ENCODE measurements around the gene ATG4D. TPM values are rescaled to one million over a fixed set of nuclear protein-coding genes. Genes with fewer than 3 reads are reported as not detected.
A peak's percentile ranks its signal among the peaks of the same experiment; 100 is the strongest.
"Not testable (repeated sequence)": the region's sequence is repeated elsewhere in the genome, so short reads cannot be mapped to it uniquely, and the experiment has no call there.

The ATG4D gene
- total RNA-seq, 2 donors from 2014 or later, result 21.0 to 67.4 TPM

DNA sequence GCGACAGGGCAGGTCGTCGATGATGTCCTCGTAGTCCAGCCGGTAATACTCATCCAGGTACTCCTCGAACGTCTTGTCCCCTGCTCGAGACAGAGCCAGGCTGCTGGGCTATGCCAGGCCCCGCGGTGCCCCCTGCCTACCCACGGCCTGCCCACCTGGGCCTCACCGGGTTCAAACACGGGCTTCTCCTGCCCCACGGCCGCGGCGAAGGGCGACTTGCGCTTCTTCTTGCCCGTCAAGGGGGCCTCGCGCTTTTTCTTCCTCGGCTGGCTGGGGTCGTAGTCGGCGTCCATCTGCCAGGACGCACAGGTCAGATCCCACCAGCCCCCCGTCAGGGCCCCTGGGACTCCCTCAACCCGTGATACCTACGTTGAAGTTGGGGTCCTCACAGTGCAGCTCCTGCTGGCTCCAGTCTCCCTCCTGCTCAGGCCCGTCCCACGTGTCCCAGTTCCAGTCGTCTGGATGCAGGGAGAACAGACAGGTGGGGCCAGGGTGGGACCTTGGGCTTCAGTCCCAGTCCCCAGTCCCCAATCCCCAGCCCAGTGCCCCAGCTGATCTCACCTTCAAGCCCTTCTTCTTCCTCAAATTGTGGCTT, 14.0 kb downstream of the ATG4D start:
- DNase-seq (ENCODE audit: low spot score in 2 of 2) (no peak), ATAC-seq (no peak)
- H3K27ac Mint-ChIP-seq, result peak overlapping the region; percentile 60 to 91
- no peaks in the 10 kb centered on the region for H3K9me3 Mint-ChIP-seq
- peaks cover 0 to 23% of the 10 kb centered on the region in 2 donors for H3K36me3 Mint-ChIP-seq

- ATAC-seq, result no peak
- Mint-ChIP-seq H3K27ac (peak overlapping the region in 1 of 2 donors; percentile 59), H3K9me3 (no peaks in the 10 kb centered on the region), H3K36me3 (peaks cover 8 to 21% of the 10 kb centered on the region in 2 donors)
- no peak for DNase-seq (ENCODE audit: low spot score in 2 of 2)
Observed at GRCh38 chr19:10560154-10560553, 16.4 kb downstream of the ATG4D start.

GRCh38 chr19:10562609-10563008, 18.9 kb downstream of the ATG4D start:
- DNase-seq (ENCODE audit: low spot score in 2 of 2) (no peak), ATAC-seq (no peak)
- no peaks in the 10 kb centered on the region for H3K9me3 Mint-ChIP-seq
- peaks cover 24 to 36% of the 10 kb centered on the region in 2 donors for H3K36me3 Mint-ChIP-seq
- peak overlapping the region in 1 of 2 donors; percentile 82 for H3K27ac Mint-ChIP-seq

DNA sequence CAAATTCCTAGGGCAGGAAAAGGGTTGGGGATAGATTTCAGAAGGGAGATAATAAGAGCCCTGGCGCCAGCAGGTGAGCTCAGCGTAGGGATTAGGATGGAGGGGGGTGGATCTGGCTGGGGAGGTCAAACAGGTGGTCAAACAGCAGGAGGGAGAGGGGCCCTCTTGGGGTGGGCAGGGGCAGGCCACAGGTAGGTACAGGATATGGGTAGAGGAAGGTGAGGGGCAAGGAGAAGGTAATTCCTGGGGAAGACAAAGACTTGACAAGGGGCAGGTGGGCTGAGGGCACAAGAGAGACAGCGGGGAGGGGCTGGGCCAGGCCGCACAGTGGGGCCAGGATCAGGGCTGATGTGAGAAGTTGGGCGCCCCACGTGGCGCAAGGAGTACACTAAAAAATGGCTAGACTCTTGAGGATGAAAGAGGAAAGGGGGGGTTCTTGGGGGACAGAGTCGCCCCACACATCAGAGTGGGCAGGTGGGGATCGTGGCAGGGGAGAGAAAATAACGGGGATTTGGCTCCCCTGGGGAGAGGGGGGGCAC, 21.4 kb downstream of the ATG4D start:
- Mint-ChIP-seq H3K9me3 (no peaks in the 10 kb centered on the region), H3K27ac (peak overlapping the region; percentile 95 to 97), H3K36me3 (peaks cover 35 to 48% of the 10 kb centered on the region in 2 donors)
- DNase-seq (ENCODE audit: low spot score in 2 of 2) (peak; percentile 60 to 69), ATAC-seq (peak in 1 of 2 donors; percentile 3)

DNA sequence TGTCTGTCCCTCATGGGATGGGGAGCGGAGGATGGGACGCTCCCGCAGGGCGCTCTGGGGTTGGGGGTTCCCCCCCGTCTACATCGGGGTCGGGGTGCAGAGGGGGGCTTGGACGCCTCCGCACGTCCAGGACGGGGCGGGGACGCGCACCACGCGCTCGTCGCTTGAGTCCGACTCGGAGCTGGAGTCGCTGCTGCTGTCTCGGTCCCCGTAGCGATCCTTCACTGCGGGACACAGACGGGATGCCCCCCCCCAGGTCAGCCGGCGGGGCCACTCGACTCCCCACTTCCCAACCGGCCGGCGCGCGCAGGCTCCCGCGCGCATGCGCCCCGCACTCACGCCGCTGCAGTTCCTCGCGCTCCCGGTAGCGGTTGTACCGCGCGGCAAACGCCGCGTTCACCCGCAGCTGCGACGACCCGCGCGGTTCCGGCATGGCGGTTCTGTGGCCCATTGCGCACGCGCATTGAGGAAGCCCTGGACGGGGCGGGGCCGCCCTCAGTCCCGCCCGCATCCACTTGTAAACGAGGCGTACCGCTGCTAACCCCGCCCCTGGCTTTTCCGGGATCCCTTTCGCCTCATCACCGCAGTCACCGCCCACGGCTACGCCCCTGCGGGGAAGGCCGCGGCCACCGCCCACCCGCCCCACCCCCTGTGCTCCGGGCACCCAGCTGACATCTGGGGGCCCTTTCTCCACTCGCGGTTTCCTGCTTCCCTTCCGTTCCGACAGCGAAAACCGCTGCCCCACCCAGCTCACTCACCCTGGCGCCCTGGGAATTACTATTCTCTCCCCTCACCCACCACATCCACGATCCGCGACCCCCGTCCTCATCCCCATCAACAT, 22.1 kb downstream of the ATG4D start, which contains the start of gene KRI1:
KRI1 (minus strand) TSS at position 444 of the 841 bp plus-strand sequence; CDS start at position 433, 11 bp downstream.
- Mint-ChIP-seq H3K27ac (peak within 1 kb of the TSS; percentile 95 to 97), H3K36me3 (peaks cover 35 to 44% of the 10 kb centered on the region in 2 donors), H3K9me3 (no peaks in the 10 kb centered on the region)
- DNase-seq (ENCODE audit: low spot score in 2 of 2), result peak; percentile 100
- ATAC-seq, result peak; percentile 52 to 57

DNA sequence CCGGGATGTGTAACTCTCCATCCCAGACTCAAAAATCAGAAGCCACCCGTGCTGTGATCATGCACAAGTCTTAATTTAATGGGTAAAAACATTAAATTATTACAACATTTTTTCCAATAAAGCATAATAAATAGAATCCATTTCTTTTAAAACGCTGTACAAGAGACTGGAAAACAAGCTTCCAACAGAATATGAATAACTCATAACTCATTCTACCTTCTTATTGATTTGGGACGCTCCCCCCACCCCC, 22.6 kb downstream of the ATG4D start:
- peak overlapping the region; percentile 90 to 95 for H3K27ac Mint-ChIP-seq
- peaks cover 35 to 41% of the 10 kb centered on the region in 2 donors for H3K36me3 Mint-ChIP-seq
- no peaks in the 10 kb centered on the region for H3K9me3 Mint-ChIP-seq
- DNase-seq (ENCODE audit: low spot score in 2 of 2) (no peak), ATAC-seq (no peak)

- ATAC-seq (peak; percentile 3 to 19), DNase-seq (ENCODE audit: low spot score in 2 of 2) (peak; percentile 59 to 71)
- peak overlapping the region; percentile 90 to 95 for H3K27ac Mint-ChIP-seq
- H3K36me3 Mint-ChIP-seq, result peaks cover 35 to 36% of the 10 kb centered on the region in 2 donors
- no peaks in the 10 kb centered on the region for H3K9me3 Mint-ChIP-seq
Observed at GRCh38 chr19:10566658-10567410, 23.1 kb downstream of the ATG4D start.

DNA sequence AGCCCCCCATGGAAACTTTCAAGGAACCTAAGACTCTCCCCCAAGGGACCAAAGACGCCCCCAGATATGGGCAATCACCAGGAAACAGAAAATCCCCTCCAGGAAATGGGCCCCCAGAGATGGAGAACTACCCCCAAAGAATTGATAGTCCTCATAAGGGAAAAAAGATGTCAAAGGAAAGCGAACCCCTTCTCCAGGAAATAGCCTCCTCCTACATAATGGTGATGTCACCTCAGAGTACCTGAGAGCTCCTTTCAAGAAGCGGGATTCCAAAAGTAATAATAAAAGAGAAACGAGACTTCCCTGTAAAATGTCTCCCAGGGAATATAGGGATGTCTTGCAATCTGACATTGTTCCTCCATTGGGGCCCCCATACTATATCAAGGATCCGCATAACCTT, 24.0 kb downstream of the ATG4D start:
- no peak for ATAC-seq
- no peaks in the 10 kb centered on the region for H3K9me3 Mint-ChIP-seq
- H3K27ac Mint-ChIP-seq, result peak overlapping the region; percentile 90 to 95
- H3K36me3 Mint-ChIP-seq, result peaks cover 35 to 36% of the 10 kb centered on the region in 2 donors
- DNase-seq (ENCODE audit: low spot score in 2 of 2), result no peak

DNA sequence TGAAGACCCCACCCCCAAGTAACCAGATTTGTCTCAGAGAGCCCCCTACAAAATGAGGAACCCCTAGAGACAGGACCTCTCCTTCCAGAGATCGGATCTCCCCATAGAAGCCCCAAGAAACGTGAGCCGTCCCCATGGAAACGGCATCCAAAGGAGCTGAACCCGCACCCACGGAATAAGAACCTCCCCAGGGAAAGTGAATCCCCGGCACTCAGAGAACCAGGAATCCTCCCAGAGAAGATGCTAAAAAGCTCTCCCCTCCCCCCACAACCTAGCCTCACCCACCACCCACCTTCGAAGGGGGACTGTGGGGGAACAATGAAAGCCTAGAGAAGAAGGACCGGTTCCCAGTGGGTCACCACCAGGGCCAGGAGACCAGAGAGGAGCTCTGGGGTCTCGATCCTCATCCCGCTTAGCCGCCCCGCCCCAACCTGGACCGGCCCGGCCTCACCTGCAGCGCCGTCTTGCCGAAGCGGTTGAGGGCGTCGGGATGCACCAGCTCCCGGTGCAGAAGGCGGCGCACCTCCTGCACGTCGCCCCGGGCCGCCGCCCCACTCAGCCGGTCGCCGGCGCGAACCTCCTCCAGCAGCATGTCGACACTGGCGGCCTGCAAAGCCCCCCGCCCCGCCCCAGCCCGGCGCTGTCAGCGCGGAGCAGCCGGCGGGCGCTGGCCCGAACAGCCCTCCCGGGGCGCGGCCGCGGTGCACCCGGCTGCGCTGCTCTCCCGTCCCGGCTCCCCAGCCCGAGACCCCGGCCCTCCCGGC, 24.5 kb downstream of the ATG4D start:
- peaks cover 35 to 36% of the 10 kb centered on the region in 2 donors for H3K36me3 Mint-ChIP-seq

GRCh38 chr19:10568826-10569651, 25.3 kb downstream of the ATG4D start, which contains the start of gene CDKN2D:
TSS of gene CDKN2D (minus strand) at chr19:10568979. CDS start at chr19:10568653, 326 bp downstream.
- Mint-ChIP-seq H3K27ac (peak within 1 kb of the TSS; percentile 95 to 99), H3K36me3 (peaks cover 35 to 36% of the 10 kb centered on the region in 2 donors), H3K9me3 (no peaks in the 10 kb centered on the region)
- peak; percentile 100 for DNase-seq (ENCODE audit: low spot score in 2 of 2)
- ATAC-seq, result peak; percentile 79 to 83

More for the DNA sequence above, 24.5 kb downstream of the ATG4D start:
- peak; percentile 1 to 30 for ATAC-seq
- peak overlapping the region; percentile 90 to 95 for H3K27ac Mint-ChIP-seq
- DNase-seq (ENCODE audit: low spot score in 2 of 2), result peak in 1 of 2 donors; percentile 71
- no peaks in the 10 kb centered on the region for H3K9me3 Mint-ChIP-seq

GRCh38 chr19:10573793-10574192, 30.1 kb downstream of the ATG4D start:
- H3K36me3 Mint-ChIP-seq; DNase-seq (ENCODE audit: low spot score in 2 of 2); H3K27ac Mint-ChIP-seq; H3K9me3 Mint-ChIP-seq; ATAC-seq: not testable (repeated sequence)

- peaks cover 0 to 2% of the 10 kb centered on the region in 2 donors for H3K36me3 Mint-ChIP-seq
- no peaks in the 10 kb centered on the region for H3K9me3 Mint-ChIP-seq
- no peak overlapping the region for H3K27ac Mint-ChIP-seq
- DNase-seq (ENCODE audit: low spot score in 2 of 2), result no peak
- no peak for ATAC-seq
Observed at GRCh38 chr19:10574462-10574861, 30.8 kb downstream of the ATG4D start.

DNA sequence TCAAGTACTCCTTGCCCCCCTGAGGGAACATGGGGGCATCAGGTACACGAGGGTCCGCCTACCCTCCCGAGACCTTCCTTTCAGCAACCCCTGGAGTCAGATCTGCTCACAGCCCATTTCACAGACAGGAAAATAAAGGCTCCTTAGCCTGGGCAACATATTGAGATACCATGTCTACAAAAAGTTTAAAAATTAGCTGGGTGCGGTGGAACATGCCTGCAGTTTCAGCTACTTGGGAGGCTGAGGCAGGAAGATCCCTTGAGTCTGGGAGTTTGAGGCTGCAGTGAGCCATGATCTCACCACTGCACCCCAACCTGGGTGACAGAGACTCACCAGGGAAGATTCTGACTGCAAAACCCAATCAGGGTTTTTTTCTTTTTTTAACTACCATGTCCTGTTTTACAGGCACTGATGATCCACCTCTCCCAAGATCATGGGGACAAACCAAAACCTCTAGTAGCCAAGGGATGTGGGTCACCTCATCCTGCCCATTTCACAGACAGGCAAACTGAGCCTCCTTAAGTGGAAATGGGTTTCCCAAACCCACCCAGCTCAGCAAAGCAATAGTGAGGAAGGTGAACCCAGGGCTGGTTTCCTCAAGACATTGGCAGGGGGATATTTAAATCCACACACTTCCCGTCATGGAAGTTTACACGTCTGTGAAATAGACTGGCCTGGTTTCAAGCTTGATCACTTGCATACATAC, 31.5 kb downstream of the ATG4D start:
- Mint-ChIP-seq H3K27ac (peak overlapping the region in 1 of 2 donors; percentile 37), H3K36me3 (no peaks in the 10 kb centered on the region), H3K9me3 (no peaks in the 10 kb centered on the region)
- peak in 1 of 2 donors; percentile 33 for ATAC-seq
- DNase-seq (ENCODE audit: low spot score in 2 of 2), result no peak

- H3K36me3 Mint-ChIP-seq, result no peaks in the 10 kb centered on the region
- H3K9me3 Mint-ChIP-seq, result no peaks in the 10 kb centered on the region
- peak overlapping the region in 1 of 2 donors; percentile 29 for H3K27ac Mint-ChIP-seq
- no peak for ATAC-seq
- no peak for DNase-seq (ENCODE audit: low spot score in 2 of 2)
Observed at GRCh38 chr19:10577951-10578350, 34.2 kb downstream of the ATG4D start.

Measured in activated naive CD4-positive, alpha-beta T cell treated with anti-CD3 and anti-CD28 coated beads, Interleukin-2, amount 50 U/mL, for 72 hours (primary cell).